GM12873 (cell line): ENCODE data around the gene ACP6.

Experiments
- CTCF ChIP-seq: IDR thresholded peaks from 2 replicates; pipeline ENCODE4 v1.5.1; 2012; ENCODE audit warnings: low read depth, mild to moderate bottlenecking, moderate library complexity, low read length, control low read depth; ENCODE audit not compliant: insufficient read depth; ENCODE audit errors: missing control alignments

Gene ACP6

GRCh38 chr1:147613506-147613905 is 56.8 kb downstream of the ACP6 start:
- TF ChIP-seq CTCF, result no peak

GRCh38 chr1:147612366-147612765 is 58.0 kb downstream of the ACP6 start:
- TF ChIP-seq CTCF, result no peak

GRCh38 chr1:147611586-147611985 is 58.7 kb downstream of the ACP6 start:
- TF ChIP-seq CTCF, result no peak

GRCh38 chr1:147611021-147611426 is 59.3 kb downstream of the ACP6 start:
- no peak for TF ChIP-seq CTCF

GRCh38 chr1:147609358-147609757 is 61.0 kb downstream of the ACP6 start:
- no peak for TF ChIP-seq CTCF

- TF ChIP-seq CTCF, result no peak
These were observed 61.7 kb downstream of the ACP6 start for GRCh38 chr1:147608596-147608995.

GRCh38 chr1:147605591-147605990 is 64.7 kb downstream of the ACP6 start:
- no peak for TF ChIP-seq CTCF
